ENCODE measurements around the gene DCST1. TPM values are rescaled to one million over a fixed set of nuclear protein-coding genes. Genes with fewer than 3 reads are reported as not detected.

The DCST1 gene
- total and polyA plus RNA-seq, 4 donors: not detected

DNA sequence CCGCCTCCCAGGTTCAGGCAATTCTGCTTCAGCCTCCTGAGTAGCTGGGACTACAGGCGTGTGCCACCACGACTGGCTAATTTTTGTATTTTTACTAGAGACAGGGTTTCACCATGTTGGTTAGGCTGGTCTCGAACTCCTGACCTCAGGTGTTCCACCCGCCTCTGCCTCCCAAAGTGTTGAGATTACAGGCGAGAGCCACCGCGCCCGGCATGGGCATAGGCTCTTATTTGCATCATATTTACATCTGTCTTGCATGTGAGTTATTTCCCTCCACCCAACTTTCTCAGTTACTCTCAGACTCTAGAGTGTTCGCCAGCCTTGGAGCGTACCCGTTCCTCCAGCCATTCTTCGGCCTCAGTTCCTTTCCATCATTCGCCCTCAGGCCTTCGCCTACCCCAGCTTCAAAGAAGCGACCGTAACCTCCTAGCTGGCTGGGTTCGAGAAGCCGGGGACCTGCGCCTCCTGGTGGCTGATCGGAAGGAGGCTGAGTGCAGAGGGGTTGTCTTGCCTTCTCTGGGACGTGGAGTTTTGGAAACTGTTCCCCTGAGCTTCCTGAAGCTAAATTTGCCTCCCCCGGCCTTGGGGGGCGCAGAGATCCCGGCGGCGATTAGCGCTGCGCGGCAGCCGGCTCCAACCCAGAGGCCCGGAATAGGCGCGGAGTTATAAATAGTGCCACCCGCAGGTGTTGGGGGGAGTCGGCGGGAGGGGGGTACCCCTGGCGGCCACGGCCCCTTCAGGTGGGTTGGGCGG is 34.6 kb upstream of the DCST1 start:
- Histone ChIP-seq H3K9me3 (ENCODE audit: control insufficient read depth in 4 of 4, low read length in 3 of 4) (no peaks in the 10 kb centered on the region), H3K27ac (ENCODE audit: low read depth in 1 of 2, low read length in 2 of 2) (no peak overlapping the region), H3K4me1 (ENCODE audit: control insufficient read depth in 4 of 4, insufficient read depth in 4 of 4, low read length in 3 of 4) (peaks cover 4 to 28% (median 21%) of the 10 kb centered on the region in 4 donors), H3K9ac (ENCODE audit: low read depth in 1 of 2, low read length in 2 of 2) (no peak overlapping the region), H3K27me3 (ENCODE audit: control insufficient read depth in 4 of 4, insufficient read depth in 4 of 4, low read length in 3 of 4) (no peaks in the 10 kb centered on the region), H3K36me3 (ENCODE audit: control insufficient read depth in 4 of 4, insufficient read depth in 3 of 4, low read depth in 1 of 4, low read length in 3 of 4) (no peaks in the 10 kb centered on the region), H3K4me3 (ENCODE audit: low read depth in 1 of 3, low read length in 3 of 3) (peak overlapping the region in 1 of 3 donors; percentile 32)
- WGBS: 16% methylated on average over 40 of the region's 40 CpGs
- peak; percentile 78 for DNase-seq (ENCODE audit: low spot score)
- TF ChIP-seq RAD21 (IDR thresholded peaks at IDR 0.05) (peak; percentile 76 to 88), EGR1 (IDR thresholded peaks at IDR 0.05; ENCODE audit: low read depth in 2 of 2) (no peak), FOXA1 (IDR thresholded peaks at IDR 0.05) (no peak), SP1 (IDR thresholded peaks at IDR 0.05) (no peak), NR2F2 (IDR thresholded peaks at IDR 0.05) (no peak), HNF4G (IDR thresholded peaks at IDR 0.05) (no peak), YY1 (IDR thresholded peaks at IDR 0.05) (no peak), RXRA (IDR thresholded peaks at IDR 0.05) (peak in 1 of 2 donors; percentile 11), FOXA2 (IDR thresholded peaks at IDR 0.05) (no peak)
- TF ChIP-seq, protein P1, sequence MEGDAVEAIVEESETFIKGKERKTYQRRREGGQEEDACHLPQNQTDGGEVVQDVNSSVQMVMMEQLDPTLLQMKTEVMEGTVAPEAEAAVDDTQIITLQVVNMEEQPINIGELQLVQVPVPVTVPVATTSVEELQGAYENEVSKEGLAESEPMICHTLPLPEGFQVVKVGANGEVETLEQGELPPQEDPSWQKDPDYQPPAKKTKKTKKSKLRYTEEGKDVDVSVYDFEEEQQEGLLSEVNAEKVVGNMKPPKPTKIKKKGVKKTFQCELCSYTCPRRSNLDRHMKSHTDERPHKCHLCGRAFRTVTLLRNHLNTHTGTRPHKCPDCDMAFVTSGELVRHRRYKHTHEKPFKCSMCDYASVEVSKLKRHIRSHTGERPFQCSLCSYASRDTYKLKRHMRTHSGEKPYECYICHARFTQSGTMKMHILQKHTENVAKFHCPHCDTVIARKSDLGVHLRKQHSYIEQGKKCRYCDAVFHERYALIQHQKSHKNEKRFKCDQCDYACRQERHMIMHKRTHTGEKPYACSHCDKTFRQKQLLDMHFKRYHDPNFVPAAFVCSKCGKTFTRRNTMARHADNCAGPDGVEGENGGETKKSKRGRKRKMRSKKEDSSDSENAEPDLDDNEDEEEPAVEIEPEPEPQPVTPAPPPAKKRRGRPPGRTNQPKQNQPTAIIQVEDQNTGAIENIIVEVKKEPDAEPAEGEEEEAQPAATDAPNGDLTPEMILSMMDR (IDR thresholded peaks at IDR 0.05; ENCODE audit: low read depth, low read length, missing input control): peak; percentile 64
- TF ChIP-seq, protein P2, sequence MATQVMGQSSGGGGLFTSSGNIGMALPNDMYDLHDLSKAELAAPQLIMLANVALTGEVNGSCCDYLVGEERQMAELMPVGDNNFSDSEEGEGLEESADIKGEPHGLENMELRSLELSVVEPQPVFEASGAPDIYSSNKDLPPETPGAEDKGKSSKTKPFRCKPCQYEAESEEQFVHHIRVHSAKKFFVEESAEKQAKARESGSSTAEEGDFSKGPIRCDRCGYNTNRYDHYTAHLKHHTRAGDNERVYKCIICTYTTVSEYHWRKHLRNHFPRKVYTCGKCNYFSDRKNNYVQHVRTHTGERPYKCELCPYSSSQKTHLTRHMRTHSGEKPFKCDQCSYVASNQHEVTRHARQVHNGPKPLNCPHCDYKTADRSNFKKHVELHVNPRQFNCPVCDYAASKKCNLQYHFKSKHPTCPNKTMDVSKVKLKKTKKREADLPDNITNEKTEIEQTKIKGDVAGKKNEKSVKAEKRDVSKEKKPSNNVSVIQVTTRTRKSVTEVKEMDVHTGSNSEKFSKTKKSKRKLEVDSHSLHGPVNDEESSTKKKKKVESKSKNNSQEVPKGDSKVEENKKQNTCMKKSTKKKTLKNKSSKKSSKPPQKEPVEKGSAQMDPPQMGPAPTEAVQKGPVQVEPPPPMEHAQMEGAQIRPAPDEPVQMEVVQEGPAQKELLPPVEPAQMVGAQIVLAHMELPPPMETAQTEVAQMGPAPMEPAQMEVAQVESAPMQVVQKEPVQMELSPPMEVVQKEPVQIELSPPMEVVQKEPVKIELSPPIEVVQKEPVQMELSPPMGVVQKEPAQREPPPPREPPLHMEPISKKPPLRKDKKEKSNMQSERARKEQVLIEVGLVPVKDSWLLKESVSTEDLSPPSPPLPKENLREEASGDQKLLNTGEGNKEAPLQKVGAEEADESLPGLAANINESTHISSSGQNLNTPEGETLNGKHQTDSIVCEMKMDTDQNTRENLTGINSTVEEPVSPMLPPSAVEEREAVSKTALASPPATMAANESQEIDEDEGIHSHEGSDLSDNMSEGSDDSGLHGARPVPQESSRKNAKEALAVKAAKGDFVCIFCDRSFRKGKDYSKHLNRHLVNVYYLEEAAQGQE (IDR thresholded peaks at IDR 0.05): no peak
- TF ChIP-seq, protein P3, sequence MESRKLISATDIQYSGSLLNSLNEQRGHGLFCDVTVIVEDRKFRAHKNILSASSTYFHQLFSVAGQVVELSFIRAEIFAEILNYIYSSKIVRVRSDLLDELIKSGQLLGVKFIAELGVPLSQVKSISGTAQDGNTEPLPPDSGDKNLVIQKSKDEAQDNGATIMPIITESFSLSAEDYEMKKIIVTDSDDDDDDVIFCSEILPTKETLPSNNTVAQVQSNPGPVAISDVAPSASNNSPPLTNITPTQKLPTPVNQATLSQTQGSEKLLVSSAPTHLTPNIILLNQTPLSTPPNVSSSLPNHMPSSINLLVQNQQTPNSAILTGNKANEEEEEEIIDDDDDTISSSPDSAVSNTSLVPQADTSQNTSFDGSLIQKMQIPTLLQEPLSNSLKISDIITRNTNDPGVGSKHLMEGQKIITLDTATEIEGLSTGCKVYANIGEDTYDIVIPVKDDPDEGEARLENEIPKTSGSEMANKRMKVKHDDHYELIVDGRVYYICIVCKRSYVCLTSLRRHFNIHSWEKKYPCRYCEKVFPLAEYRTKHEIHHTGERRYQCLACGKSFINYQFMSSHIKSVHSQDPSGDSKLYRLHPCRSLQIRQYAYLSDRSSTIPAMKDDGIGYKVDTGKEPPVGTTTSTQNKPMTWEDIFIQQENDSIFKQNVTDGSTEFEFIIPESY (IDR thresholded peaks at IDR 0.05): no peak

DNA sequence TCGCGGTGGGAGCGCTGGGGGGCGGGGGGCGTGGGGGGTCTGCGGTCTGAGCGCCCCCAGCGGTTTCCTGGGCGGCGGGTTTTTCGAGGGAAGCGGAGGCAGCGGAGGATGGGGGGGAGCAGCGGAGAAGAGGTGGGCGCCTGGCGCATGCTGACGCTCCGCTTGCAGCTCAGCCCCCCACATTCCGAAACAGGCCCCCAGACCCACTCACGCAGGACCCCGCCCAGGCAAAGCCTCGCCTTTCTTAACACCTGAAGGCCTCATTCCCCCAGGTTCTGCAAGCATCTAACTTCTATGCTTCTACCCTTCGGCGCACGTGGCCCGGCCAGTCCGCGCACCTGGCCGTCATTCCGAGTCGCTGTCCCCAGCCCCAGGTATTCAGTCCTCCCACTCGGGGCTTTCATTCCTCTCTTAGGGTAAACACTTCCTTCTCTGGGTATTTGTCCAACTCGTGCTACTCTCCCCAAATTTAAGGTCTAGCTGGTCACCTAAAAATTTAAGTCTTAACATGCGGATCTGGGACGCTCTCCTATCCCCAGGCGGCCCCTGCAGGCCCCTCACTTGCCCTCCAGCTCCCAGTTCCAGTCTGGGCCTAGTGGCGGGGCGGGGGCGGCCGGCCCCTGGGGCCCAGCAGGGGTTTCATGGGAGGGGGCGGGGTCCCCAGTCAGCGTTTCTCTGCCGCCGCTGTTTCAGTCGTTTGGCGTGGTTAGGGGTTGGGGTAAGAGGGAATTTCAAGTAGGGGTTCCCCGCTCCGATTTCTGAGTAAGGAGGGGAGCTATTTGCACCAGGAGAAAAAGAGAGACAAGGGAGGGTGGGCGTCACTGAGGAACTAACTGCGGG is 33.8 kb upstream of the DCST1 start:
- H3K9me3 ChIP-seq (ENCODE audit: control insufficient read depth in 4 of 4, low read length in 3 of 4): no peaks in the 10 kb centered on the region
- H3K4me3 ChIP-seq (ENCODE audit: low read depth in 1 of 3, low read length in 3 of 3): peak overlapping the region; percentile 59 to 73 (median 73)
- H3K36me3 ChIP-seq (ENCODE audit: control insufficient read depth in 4 of 4, insufficient read depth in 3 of 4, low read depth in 1 of 4, low read length in 3 of 4): no peaks in the 10 kb centered on the region
- H3K4me1 ChIP-seq (ENCODE audit: control insufficient read depth in 4 of 4, insufficient read depth in 4 of 4, low read length in 3 of 4): peaks cover 4 to 36% (median 28%) of the 10 kb centered on the region in 4 donors
- WGBS: 4% methylated on average over 50 of the region's 50 CpGs
- DNase-seq (ENCODE audit: low spot score): no peak
- peak overlapping the region; percentile 96 to 97 for H3K27ac ChIP-seq (ENCODE audit: low read depth in 1 of 2, low read length in 2 of 2)
- H3K9ac ChIP-seq (ENCODE audit: low read depth in 1 of 2, low read length in 2 of 2): peak overlapping the region in 1 of 2 donors; percentile 54
- TF ChIP-seq, protein P2 (IDR thresholded peaks at IDR 0.05): peak; percentile 38
- TF ChIP-seq, protein P1 (IDR thresholded peaks at IDR 0.05; ENCODE audit: low read depth, low read length, missing input control): peak; percentile 3
- TF ChIP-seq, protein P4, sequence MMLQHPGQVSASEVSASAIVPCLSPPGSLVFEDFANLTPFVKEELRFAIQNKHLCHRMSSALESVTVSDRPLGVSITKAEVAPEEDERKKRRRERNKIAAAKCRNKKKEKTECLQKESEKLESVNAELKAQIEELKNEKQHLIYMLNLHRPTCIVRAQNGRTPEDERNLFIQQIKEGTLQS (IDR thresholded peaks at IDR 0.05): no peak
- no peaks in the 10 kb centered on the region for H3K27me3 ChIP-seq (ENCODE audit: control insufficient read depth in 4 of 4, insufficient read depth in 4 of 4, low read length in 3 of 4)

Data from liver (tissue), 9 donors.